ENCODE measurements around the gene CCDC148. TPM values are rescaled to one million over a fixed set of nuclear protein-coding genes. Genes with fewer than 3 reads are reported as not detected.
"Not testable (repeated sequence)": the region's sequence is repeated elsewhere in the genome, so short reads cannot be mapped to it uniquely, and the experiment has no call there.

Gene CCDC148
- total and polyA plus RNA-seq, 5 experiments from 2014 or later, result not detected

DNA sequence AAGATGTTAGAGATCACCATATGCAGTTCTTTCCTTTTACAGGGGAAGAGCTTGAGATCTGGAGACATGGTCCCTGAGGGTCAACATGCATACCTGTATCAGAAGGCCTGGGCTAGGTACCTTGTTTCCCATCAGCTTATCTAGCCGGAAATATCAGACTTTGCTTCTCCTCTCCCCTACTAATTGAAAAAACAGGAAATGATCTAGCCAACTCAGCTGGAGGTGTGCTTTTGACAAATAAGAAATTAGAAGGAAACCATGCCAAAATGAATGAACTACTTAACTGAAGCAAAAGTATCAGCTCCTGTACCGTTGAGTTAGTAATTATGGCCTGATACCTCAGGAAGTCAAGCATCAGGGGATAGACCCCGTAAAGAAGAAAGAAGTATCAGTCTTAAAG lies 20.6 kb upstream of the CCDC148 start:
- H3K9me3 Mint-ChIP-seq, result peaks cover 0 to 6% (median 0%) of the 10 kb centered on the region in 9 donors
- peak in 1 of 10 donors; percentile 17 for DNase-seq
- peak; percentile 41 to 48 for ATAC-seq
- H3K4me1 Mint-ChIP-seq, result peaks cover 11 to 22% (median 15%) of the 10 kb centered on the region in 4 donors
- peak overlapping the region in 8 of 10 donors; percentile 12 to 67 (median 62) for H3K4me3 Mint-ChIP-seq
- peaks cover 0 to 6% (median 0%) of the 10 kb centered on the region in 3 donors for H3K36me3 Mint-ChIP-seq
- H3K27me3 Mint-ChIP-seq, result no peaks in the 10 kb centered on the region
- H3K27ac Mint-ChIP-seq, result peak overlapping the region; percentile 36 to 82 (median 66)
- POLR2A ChIA-PET, result no interaction called here

DNA sequence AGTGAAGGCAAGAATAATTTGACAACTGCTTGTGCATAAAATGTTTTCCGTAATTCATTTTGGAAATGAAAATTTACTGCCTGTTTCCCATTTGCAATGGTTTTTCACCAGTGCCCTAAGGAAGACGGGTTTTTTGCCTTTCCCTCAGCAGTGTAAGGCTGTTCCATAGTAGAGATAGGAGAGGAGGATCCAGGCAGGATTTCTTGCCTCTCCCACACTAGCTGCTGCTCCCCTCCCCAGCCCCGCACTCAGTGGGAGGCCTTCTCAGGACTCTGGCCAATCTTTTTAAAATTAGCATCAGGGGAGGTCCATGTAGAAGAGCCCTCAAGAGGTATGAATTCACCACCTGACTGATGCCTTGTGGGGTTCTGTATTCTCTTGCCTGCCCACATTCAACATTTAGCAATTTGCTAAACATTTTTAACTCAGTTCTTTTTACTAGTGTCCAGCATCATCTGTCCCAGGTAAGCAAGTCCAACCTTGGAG lies 18.0 kb upstream of the CCDC148 start:
- not testable (repeated sequence) for H3K9me3 Mint-ChIP-seq
- peak overlapping the region in 2 of 10 donors; percentile 5 to 40 for H3K27ac Mint-ChIP-seq

DNA sequence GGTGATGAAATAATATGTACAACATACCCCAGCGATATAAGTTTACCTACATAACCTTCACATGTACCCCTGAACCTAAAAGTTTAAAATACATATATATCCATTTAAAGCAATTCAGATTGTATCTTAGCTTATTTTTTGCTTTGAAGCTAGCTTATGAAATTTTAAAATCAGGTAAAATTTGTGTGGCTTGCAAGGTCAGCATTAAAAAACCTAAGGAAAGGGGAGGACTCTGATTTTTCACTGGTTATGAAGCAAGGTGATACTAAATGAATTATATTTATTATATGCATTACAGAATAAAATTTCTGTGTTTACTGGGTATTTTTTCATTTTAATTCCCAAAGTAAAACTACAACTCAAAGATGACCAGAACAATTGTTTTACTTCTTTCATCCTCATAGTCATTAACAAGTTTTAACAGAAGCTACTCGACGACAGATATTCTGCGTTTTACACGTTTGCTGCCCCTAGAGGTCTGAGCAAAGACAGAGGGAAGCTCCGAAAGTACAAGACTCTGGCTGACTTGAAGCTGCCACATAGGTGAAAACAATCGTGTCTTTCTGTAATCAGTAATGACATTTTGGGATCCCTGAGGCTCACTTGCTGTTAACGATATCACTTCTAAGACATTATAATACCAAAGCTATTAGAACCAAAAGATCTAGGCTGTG lies 17.3 kb upstream of the CCDC148 start:
- POLR2A ChIA-PET, result interaction anchor here (0.6 to 1.3 kb wide), 2 partner anchors 16 to 930 kb away, joined by 3 to 5 read pairs; partner anchors contain the start of gene PKP4
- Mint-ChIP-seq H3K27me3 (no peaks in the 10 kb centered on the region), H3K4me3 (no peak overlapping the region), H3K9me3 (peaks cover 0 to 6% (median 0%) of the 10 kb centered on the region in 9 donors), H3K36me3 (peaks cover 0 to 10% (median 0%) of the 10 kb centered on the region in 3 donors), H3K4me1 (peaks cover 11 to 22% (median 15%) of the 10 kb centered on the region in 4 donors), H3K27ac (peak overlapping the region in 1 of 10 donors; percentile 40)
- DNase-seq (no peak), ATAC-seq (no peak)

More for the DNA sequence above, 18.0 kb upstream of the CCDC148 start:
- H3K4me3 Mint-ChIP-seq, POLR2A ChIA-PET, DNase-seq, H3K27me3 Mint-ChIP-seq, ATAC-seq: not testable (repeated sequence)
- Mint-ChIP-seq H3K4me1 (peaks cover 11 to 22% (median 15%) of the 10 kb centered on the region in 4 donors), H3K36me3 (peaks cover 0 to 10% (median 0%) of the 10 kb centered on the region in 3 donors)

DNA sequence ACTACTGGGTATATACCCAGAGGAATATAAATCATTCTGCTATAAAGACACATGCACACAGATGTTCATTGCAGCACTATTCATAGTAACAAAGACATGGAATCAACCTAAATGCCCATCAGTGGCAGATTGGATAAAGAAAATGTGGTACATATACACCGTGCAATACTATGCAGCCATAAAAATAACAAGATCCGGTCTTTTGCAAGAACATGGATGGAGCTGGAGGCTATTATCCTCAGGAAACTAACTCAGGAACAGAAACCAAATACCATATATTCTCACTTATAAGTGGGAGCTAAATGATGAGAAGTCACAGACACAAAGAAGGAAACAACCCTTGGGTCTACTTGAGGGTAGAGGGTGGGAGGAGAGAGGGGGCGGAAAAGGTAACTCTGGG lies 16.7 kb upstream of the CCDC148 start:
- not testable (repeated sequence) for H3K27me3 Mint-ChIP-seq, DNase-seq, ATAC-seq, H3K4me3 Mint-ChIP-seq, H3K9me3 Mint-ChIP-seq
- POLR2A ChIA-PET, result interaction anchor here (0.6 to 1.3 kb wide), 2 partner anchors 16 to 930 kb away, joined by 3 to 5 read pairs; partner anchors contain the start of gene PKP4
- Mint-ChIP-seq H3K4me1 (peaks cover 10 to 21% (median 13%) of the 10 kb centered on the region in 4 donors), H3K36me3 (peaks cover 0 to 10% (median 0%) of the 10 kb centered on the region in 3 donors), H3K27ac (peak overlapping the region in 1 of 10 donors; percentile 5)

DNA sequence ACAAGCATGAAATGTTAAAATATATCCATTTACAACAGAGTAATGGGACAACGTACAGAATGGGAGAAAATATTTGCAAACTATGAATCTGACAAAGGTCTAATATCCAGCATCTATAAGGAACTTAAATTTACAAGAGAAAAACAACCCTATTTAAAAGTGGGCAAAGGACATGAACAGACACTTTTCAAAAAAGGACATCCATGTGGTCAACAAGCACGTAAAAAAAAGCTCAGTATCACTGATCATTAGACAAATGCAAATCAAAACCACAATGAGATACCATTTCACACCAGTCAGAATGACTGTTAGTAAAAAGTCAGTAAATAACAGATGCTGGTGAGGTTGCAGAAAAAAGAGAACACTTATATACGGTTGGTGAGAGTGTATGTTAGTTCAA lies 16.3 kb upstream of the CCDC148 start:
- not testable (repeated sequence) for ATAC-seq, H3K27ac Mint-ChIP-seq, H3K9me3 Mint-ChIP-seq, DNase-seq, H3K27me3 Mint-ChIP-seq, H3K4me3 Mint-ChIP-seq
- POLR2A ChIA-PET, result interaction anchor here (0.6 to 1.3 kb wide), 2 partner anchors 15 to 929 kb away, joined by 3 to 5 read pairs; partner anchors contain the start of gene PKP4
- peaks cover 0 to 10% (median 0%) of the 10 kb centered on the region in 3 donors for H3K36me3 Mint-ChIP-seq
- H3K4me1 Mint-ChIP-seq, result peaks cover 8 to 17% (median 10%) of the 10 kb centered on the region in 4 donors

DNA sequence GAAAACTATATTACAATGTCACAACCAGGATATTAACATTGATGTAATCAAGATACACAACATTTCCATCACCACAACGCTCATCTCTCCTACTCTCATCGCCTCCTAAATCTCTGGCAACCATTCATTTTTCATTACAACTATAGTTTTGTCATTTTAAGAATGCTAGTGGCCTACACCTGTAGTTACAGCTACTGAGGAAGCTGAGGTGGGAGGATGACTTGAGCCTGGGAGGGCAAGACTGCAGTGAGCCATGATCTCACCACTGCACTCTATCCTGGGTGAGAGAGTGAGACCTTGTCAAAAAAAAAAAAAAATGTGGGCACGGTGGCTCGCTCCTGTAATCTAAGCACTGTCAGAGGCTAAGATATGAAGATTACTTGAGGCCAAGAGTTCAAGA lies 10.7 kb upstream of the CCDC148 start:
- no peak for ATAC-seq
- POLR2A ChIA-PET, result no interaction called here
- Mint-ChIP-seq H3K4me1 (no peaks in the 10 kb centered on the region), H3K27ac (no peak overlapping the region), H3K36me3 (peaks cover 0 to 5% (median 0%) of the 10 kb centered on the region in 3 donors), H3K9me3 (peaks cover 0 to 2% (median 0%) of the 10 kb centered on the region in 9 donors), H3K27me3 (no peaks in the 10 kb centered on the region), H3K4me3 (no peak overlapping the region)
- no peak for DNase-seq

DNA sequence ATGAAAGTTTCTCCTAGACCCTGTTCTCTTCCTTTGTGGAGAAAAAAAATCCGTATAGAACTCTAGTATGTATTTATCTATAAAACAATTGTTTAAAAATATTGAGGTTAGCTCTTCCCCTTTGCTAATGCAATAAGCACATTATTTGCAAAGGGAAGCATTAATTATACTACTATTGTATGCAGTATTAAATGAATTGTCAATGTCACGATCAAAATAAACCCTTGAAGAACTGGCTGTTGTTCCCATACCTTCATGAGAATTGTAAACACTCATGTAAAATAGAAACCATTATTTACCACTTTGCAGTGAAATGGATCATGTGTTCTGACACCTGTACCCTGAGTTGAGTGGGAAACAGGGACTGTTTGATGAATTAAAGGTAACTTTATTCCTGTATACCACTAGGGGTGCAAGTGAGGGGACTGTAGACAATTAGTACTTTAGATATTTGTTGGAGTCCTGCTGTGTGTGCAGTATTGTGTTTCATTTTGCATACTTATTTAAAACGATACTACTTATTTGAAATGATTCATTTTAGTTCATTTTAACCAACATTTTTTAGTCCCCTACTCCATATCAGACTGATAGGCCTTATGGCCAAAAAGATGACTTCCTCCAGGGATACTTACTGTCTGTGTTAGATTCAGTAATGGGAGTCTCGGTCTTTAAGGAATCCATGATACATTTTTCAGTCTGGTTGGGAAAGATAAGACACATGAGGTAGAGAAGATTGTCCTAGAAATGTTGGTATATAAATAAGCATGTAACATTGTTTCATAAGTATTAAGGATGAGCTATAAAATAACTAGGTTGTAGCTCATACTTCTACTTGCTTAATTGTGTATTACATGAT lies 8.1 kb upstream of the CCDC148 start:
- ATAC-seq (peak; percentile 71 to 72), DNase-seq (peak in 2 of 10 donors; percentile 12 to 18)
- POLR2A ChIA-PET, result no interaction called here
- H3K27me3 Mint-ChIP-seq, result no peaks in the 10 kb centered on the region
- no peak overlapping the region for H3K4me3 Mint-ChIP-seq
- H3K4me1 Mint-ChIP-seq, result peaks cover 0 to 5% (median 2%) of the 10 kb centered on the region in 4 donors
- H3K27ac Mint-ChIP-seq, result no peak overlapping the region
- no peaks in the 10 kb centered on the region for H3K9me3 Mint-ChIP-seq
- H3K36me3 Mint-ChIP-seq, result no peaks in the 10 kb centered on the region

DNA sequence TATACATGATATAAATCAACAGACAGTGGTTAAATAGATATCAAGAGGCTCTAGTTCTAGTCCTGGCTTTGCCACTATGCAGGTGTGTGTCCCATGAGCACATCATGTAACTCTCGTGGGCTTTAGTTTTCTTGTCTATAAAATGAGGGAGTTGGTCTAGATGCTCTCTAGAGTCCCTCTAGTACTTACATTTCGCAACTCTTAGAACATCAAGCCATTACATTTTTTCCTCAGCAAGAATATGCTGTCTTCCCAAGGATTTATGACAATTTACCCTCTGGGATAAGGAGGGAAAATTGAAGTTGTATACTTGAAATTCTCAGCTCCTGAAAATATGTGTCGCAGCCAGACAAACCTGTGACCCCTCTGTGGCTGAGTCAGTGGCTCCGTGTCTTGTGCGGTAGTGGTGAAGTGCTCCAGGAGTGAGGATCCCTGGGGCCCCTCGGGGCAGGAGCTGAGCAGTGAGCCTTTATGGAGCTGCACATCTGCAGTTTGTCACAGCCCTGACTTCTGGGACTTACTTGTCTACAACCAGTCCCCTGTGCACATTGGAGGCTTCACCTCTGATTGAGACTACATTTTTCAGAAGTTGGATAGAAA lies 7.0 kb upstream of the CCDC148 start:
- DNase-seq (no peak), ATAC-seq (no peak)
- Mint-ChIP-seq H3K4me3 (no peak overlapping the region), H3K27me3 (peaks cover 0 to 2% (median 0%) of the 10 kb centered on the region in 5 donors), H3K9me3 (no peaks in the 10 kb centered on the region), H3K4me1 (peaks cover 0 to 7% (median 4%) of the 10 kb centered on the region in 4 donors), H3K36me3 (no peaks in the 10 kb centered on the region), H3K27ac (no peak overlapping the region)
- POLR2A ChIA-PET, result no interaction called here

DNA sequence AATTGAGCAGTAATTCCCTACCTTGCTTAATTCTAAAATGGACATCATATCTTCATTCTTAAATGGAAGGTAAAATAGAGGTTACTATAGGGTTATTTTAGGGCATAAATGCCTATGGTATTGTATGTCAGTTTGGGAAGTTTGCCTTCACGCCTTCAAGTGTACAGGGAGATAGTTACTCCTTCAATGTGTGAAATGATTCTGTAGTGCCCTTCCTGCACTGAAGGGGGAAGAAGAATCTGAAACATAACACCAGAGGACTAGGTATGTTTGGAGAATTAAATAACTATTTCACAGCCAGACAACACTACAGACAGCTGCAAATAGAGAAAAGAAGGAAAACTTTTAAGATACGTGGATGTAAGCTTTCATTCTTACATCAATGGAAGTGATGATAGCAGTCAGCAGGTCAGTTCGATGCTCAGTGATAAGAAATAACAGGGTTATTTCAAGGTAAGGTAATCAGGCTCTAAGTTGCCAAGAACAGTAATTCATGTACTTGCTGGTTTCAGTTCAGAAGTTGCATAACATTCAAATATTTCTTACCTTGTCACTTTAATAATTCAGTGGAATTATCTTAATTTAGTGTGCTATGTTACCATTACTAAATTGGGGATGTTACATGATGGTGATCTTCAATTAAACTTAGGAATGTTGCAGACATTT lies 4.2 kb upstream of the CCDC148 start:
- ATAC-seq (no peak), DNase-seq (no peak)
- POLR2A ChIA-PET, result no interaction called here
- Mint-ChIP-seq H3K27ac (no peak overlapping the region), H3K4me3 (no peak overlapping the region), H3K9me3 (no peaks in the 10 kb centered on the region), H3K27me3 (peaks cover 0 to 5% (median 0%) of the 10 kb centered on the region in 5 donors), H3K4me1 (peaks cover 11 to 26% (median 17%) of the 10 kb centered on the region in 4 donors), H3K36me3 (no peaks in the 10 kb centered on the region)

DNA sequence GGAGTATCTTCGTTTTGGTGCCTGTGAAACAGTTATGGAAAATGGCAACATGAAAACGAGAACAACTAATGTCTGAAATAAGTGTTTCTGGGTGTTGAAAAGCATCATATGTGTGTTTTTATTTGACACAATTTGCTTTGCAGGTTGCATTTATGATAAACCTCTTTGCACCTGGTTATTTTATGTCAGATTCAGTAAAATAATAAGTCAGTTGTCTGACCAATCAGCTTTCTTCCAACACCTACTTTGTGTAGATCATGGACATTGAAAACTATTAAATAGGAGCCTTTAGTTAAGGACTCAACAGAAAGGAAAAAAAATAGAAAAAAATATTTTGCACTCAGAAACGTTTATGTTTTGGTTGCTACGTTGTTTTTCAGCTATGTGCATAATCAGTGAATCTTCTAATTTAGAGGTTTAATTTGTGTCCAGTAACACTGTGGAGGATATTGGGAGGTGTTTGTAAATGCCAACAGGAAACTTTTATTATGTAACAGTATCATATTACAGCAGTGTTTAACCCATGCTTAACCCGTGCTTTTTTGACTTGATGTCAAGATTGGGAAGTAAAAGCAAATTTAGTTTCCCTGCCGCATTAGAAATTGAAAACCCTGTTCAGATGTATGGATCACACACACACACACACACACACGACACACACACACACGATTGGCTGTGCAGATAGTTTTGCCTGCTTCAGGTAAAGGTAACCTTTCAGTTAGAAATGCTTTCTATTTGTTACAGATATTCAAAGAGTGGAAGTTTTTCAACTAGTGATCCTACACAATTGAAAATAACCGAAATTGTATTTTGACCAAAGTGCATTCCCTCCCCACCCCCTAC lies 2.8 kb upstream of the CCDC148 start:
- no peak for DNase-seq
- POLR2A ChIA-PET, result no interaction called here
- Mint-ChIP-seq H3K27me3 (peaks cover 0 to 5% (median 0%) of the 10 kb centered on the region in 5 donors), H3K4me3 (peak overlapping the region in 4 of 10 donors; percentile 17 to 98 (median 80)), H3K9me3 (no peaks in the 10 kb centered on the region), H3K36me3 (no peaks in the 10 kb centered on the region), H3K4me1 (peaks cover 11 to 26% (median 17%) of the 10 kb centered on the region in 4 donors), H3K27ac (no peak overlapping the region)
- ATAC-seq, result no peak

DNA sequence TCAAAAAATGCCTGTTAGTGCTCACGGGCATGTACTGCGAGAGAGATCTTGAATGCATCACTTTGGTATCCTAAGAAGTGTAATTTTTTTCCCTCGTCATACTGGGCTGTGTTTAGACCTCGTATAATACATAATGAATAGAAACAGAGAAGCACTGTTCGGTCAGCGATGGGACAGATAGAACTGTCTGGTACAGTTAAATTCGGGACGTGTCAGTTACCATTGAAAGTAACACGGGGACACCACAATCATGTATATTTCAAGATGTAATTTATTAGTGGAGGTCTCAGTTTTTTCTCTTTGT lies 2.0 kb upstream of the CCDC148 start:
- DNase-seq, result no peak
- Mint-ChIP-seq H3K4me1 (peaks cover 11 to 26% (median 17%) of the 10 kb centered on the region in 4 donors), H3K27ac (peak overlapping the region in 5 of 10 donors; percentile 42 to 93 (median 82)), H3K9me3 (no peaks in the 10 kb centered on the region), H3K27me3 (peaks cover 0 to 9% (median 0%) of the 10 kb centered on the region in 5 donors), H3K4me3 (peak overlapping the region; percentile 90 to 98 (median 95)), H3K36me3 (no peaks in the 10 kb centered on the region)
- POLR2A ChIA-PET, result no interaction called here
- no peak for ATAC-seq

All from naive thymus-derived CD8-positive, alpha-beta T cell (primary cell).